GM21528 (cell line): Measurements from ENCODE around the gene DGCR2.
"Not testable (repeated sequence)": the region's sequence is repeated elsewhere in the genome, so short reads cannot be mapped to it uniquely, and the experiment has no call there.

ENCODE experiments used
- ATAC-seq: cut with Tn5 transposase; IDR thresholded peaks from one replicate; pipeline ENCODE4 v1.9.1; 2021; ENCODE audit warnings: mild to moderate bottlenecking, moderate library complexity; ENCODE audit not compliant: unreplicated experiment, low FRiP score

Gene DGCR2

GRCh38 chr22:19063581-19064353 lies 58.4 kb downstream of the DGCR2 start:
- ATAC-seq = no peak

- no peak for ATAC-seq
Observed at GRCh38 chr22:19062943-19063308, 59.3 kb downstream of the DGCR2 start.

GRCh38 chr22:19062139-19062942 lies 59.9 kb downstream of the DGCR2 start:
- no peak for ATAC-seq

GRCh38 chr22:19061471-19062138 lies 60.6 kb downstream of the DGCR2 start:
- ATAC-seq = no peak

GRCh38 chr22:19060356-19061009 lies 61.7 kb downstream of the DGCR2 start:
- ATAC-seq = no peak

GRCh38 chr22:19059481-19060278 lies 62.5 kb downstream of the DGCR2 start:
- no peak for ATAC-seq

GRCh38 chr22:19058713-19059451 lies 63.3 kb downstream of the DGCR2 start:
- no peak for ATAC-seq

GRCh38 chr22:19057999-19058491 lies 64.2 kb downstream of the DGCR2 start:
- no peak for ATAC-seq

GRCh38 chr22:19057539-19057938 lies 64.7 kb downstream of the DGCR2 start:
- no peak for ATAC-seq

- ATAC-seq = no peak
Observed at GRCh38 chr22:19056951-19057401, 65.2 kb downstream of the DGCR2 start.

GRCh38 chr22:19055801-19056200 lies 66.4 kb downstream of the DGCR2 start:
- ATAC-seq = no peak

GRCh38 chr22:19052941-19053541 lies 69.2 kb downstream of the DGCR2 start:
- ATAC-seq = no peak

- no peak for ATAC-seq
Observed at GRCh38 chr22:19051381-19052072, 70.7 kb downstream of the DGCR2 start.

GRCh38 chr22:19050847-19051246 lies 71.4 kb downstream of the DGCR2 start:
- ATAC-seq = not testable (repeated sequence)

GRCh38 chr22:19050117-19050516 lies 72.1 kb downstream of the DGCR2 start:
- ATAC-seq = no peak

- no peak for ATAC-seq
Observed at GRCh38 chr22:19048531-19048930, 73.7 kb downstream of the DGCR2 start.

GRCh38 chr22:19047993-19048392 lies 74.2 kb downstream of the DGCR2 start:
- ATAC-seq = no peak
